ENCODE data around the gene HMG20B.

Gene HMG20B

GRCh38 chr19:3605770-3606169 is 33.0 kb downstream of the HMG20B start:
- in situ Hi-C loops (cut with MboI; ENCODE audit: low sequenced_read_pairs), result no loop called here

DNA sequence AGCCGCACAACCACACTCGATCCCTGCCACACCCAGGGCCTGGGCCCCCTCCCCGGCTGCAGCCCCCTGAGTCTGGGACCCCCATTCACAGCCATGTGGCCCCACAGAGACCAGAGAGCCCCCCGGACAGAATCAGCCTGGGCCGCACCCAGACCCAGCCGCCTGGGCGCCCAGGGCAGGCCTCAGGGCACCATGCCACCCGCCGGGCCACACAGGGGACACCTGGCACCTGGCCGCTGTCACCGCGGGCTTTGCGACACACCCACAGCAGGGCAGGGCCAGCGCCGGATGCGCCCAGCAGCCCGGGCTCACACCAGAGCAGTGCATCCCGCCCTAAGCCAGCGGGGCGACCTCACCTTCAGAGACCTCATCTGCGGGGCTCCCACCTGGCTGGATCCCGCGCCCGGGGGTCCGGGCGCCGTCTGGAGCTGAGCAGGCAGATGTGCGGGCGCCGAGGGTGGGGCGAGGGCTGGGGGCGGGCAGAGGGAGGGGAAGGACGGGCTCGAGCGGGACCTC is 33.5 kb downstream of the HMG20B start:
- in situ Hi-C loops (cut with MboI; ENCODE audit: low sequenced_read_pairs), result no loop called here

- in situ Hi-C loops (cut with MboI; ENCODE audit: low sequenced_read_pairs), result no loop called here
These were observed 34.0 kb downstream of the HMG20B start, which contains the start of gene TBXA2R for GRCh38 chr19:3606690-3607289. Gene TBXA2R, minus strand, starts transcription at chr19:3606875. Its CDS starts 6,241 bp downstream, at chr19:3600634.

GRCh38 chr19:3607303-3608078 is 34.7 kb downstream of the HMG20B start:
- in situ Hi-C loops (cut with MboI; ENCODE audit: low sequenced_read_pairs), result no loop called here

DNA sequence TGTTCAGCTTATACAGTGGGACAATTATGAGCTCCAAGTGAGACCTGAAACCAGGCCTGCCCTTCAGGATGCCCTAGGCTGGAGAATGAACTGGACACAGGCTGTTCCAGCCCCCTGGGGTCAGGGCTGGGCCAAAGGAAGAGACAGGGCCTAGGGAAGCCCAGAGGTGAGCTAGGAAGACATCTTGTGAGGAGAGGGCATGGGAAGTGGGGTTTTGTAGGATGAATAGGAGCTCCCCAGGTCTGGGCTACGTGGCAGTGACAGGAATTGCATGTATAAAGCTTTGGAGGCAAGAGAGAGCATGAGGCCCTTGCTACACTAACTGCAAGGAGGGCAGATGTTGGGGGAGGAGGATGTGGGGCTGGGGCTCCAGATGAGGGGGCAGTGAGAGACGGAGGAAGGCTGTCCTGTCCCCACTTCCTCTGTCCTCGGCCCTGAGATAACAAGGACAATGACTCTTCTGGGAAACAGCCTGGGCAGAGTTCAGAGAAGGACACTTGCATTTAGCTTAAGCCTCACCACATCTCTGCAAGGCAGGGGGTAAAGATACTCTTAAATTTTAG is 35.4 kb downstream of the HMG20B start:
- in situ Hi-C loops (cut with MboI; ENCODE audit: low sequenced_read_pairs), result no loop called here

DNA sequence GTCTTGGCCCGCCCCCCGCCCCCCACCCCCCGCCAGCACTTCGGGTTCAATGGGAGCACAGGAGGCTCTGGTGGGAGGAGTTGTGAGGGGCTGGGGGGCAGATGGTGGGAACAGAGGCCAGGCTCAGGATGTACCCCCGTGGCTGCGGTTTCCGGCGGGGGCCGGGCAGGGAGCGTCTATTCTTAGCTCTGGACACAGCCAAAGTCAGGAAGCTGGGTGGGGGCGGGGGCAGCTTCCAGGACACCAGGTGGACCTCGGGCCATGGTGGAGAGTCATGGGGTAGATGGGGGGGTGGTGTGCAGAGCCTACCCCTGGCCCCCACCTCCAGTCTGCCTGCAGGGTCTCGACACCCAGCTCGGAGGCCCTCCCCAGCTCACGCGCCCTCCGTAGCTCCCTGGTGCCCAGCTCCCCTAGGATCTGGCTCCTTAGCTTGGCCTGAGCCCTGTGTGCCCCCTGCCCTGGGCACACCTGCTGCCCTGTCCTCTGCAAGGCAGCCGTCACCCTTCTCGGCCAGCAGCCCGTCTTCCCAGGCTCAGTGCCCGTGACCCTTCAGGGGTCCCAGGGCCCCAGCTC is 36.1 kb downstream of the HMG20B start:
- in situ Hi-C loops (cut with MboI; ENCODE audit: low sequenced_read_pairs), result no loop called here

DNA sequence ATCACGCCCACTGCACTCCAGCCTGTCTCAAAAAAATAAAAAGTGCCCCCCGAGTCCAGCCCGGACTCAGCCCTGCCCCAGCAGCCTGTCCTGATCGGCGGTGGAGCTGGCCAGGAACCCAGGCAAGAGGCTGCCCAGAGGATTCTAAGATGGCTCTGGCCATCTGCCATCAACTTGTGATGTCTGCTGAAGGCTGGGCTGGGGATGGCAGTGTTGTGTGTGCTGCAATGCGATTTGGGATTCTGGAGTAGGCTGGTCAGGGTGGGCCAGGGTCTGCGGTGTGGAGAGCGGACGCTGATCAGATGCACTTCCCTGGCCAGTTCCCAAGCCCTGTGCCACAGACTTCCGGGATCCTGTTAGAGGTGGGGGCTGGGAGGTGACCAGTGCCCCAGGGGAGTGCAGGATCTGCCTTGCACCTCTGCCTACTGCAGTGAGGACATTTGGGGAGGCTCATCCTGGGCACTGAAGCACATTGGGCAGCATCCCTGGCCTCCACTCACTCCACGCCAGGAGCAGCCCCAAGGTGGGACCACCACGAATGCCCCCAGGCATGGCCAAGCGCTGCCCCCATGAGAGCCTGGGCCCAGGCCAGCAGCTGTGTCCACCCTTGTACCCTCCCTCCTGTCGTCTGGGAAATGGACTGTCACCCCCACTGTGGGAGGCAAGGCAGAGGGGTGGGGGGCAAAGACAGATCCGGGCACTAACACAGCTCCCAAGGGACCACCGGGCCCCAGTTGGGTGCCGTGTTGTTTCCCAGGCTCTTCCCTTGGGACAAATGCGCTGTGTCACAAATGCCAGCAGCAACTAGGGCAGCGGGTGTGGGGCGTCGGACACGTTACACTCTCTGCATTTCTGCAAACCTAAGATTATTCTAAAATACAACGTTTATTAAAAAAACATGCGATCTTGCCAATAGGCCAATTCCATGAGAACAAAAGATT is 37.3 kb downstream of the HMG20B start:
- in situ Hi-C loops (cut with MboI; ENCODE audit: low sequenced_read_pairs), result no loop called here

DNA sequence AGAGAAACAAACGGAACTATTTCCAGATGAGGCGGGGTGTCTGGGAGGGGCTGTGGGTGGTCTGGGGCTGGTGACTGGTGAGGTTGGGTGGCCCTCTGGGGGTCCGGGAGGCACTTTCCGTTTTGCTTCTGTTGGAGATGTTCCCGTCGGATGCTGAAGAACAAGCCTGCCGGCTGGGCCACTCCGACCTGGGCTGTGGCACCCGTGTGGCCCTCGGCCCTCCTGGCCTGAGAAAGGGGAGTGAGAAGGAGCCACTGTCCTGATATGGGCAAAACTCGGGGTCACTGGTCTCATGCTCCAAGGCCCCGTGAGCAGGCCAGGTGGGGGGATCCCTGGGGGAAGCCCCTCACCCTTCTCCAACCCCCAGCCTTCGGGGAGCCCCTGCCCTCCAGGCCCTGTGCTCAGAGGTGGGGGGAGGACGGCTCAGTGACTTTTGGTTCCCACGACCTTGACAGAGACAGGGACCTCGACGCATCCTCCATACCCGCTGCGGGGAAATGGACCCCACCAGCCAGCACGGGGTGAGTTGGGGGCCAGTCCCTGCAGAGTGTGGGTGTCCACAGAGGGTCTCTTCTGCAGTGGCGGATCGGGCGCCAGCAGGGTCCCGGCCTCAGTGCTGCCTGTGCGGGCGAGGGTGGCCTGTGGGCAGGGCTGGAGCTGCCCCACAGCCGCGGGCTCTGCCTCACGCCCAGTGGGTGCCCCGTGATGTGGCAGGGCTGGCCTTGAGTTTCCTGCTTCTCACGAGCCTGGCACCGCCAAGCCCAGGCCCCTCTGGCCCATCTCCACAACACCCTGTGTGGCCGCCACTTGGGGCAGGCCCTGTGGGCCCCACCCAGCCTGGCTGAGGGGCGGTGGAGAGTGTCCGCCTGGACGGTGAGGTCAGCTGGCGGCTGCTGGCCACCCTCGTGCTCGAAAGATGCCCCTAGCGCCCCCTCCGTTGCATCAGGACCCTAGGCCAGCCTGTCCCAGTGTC is 38.3 kb downstream of the HMG20B start:
- in situ Hi-C loops (cut with MboI; ENCODE audit: low sequenced_read_pairs), result no loop called here

GRCh38 chr19:3611841-3612240 is 39.1 kb downstream of the HMG20B start:
- in situ Hi-C loops (cut with MboI; ENCODE audit: low sequenced_read_pairs), result no loop called here

- in situ Hi-C loops (cut with MboI; ENCODE audit: low sequenced_read_pairs), result no loop called here
These were observed 39.6 kb downstream of the HMG20B start for GRCh38 chr19:3612330-3612729.

DNA sequence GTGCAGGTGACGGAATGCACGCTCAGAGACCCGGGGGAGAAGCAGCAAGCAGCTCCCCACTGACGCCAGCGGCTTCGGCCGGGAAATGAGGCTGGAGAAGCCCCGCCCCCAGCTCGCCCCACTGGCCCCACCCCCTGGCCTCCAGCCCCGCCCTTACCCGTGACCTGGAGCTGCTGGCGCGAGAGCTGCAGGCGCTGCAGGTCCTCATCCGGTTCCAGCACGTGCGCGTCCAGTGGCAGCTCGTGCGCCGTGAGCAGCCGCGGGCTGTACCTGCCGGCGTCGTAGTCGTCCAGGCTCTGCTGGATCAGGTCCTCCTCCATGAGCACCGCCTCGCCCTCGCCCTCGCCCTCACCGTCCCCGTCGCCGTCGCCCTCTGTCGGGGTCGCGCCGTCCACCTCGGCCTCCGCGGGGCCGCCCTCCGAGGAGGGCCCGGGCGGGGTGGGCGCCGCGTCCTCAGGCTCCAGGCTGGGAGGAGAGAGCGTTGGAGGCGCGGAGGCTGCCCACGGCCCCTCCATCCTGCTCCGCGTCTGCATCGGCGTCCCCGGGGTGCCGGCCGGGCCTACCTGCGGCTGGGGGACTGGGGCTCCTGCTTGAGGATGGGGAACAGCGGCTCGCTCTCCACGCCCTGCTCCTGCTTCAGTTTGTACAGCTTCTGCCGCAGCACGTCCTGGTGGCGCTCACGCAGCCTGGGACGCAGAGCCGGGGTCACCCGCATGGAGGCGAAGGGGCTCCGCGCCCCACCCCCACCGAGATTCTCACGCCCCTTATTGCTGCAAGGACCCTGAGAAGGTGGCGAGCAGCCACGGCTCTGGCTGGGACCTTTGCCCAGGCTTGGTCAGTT is 40.4 kb downstream of the HMG20B start:
- in situ Hi-C loops (cut with MboI; ENCODE audit: low sequenced_read_pairs), result no loop called here

DNA sequence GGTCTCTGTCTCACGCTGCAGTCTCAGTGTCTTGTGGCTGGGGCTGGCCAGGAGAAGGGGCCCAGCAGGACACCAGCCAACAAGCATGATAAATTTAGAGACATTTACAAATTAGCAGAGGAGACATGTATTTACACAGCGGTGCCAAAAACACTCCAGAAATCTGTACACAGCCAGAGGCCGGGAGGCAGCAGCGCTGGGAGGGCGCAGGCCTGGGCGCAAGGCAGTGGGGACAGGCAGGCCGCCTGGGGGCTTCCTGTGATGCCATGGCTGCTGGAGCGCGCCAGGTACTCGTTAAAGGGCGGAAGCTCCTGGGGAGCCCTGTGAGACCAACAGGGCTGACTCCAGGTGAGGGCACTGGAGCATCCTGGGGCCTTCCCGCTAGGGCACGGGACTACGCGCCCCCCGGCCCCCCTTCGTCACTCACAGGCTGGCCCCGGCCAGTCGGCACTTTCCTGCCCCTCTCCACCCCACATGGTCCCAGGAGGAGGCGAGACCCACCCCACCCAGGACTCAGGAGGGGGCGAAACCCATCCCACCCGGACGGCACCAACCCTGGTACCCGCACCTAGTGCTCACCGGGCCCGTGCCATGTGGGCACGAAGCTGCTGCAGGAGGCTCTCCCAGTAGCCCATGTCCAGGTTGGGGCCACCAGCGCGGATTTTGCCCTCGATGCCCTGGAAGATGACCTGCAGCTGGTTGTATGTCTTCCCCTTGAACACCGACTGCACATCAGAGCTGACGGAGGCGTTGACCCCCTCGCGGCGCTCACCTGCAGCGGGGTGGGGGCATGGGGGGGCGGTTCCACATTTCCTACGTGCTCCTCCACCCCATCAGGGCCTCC is 41.3 kb downstream of the HMG20B start:
- in situ Hi-C loops (cut with MboI; ENCODE audit: low sequenced_read_pairs), result no loop called here

- in situ Hi-C loops (cut with MboI; ENCODE audit: low sequenced_read_pairs), result no loop called here
These were observed 42.2 kb downstream of the HMG20B start for GRCh38 chr19:3614858-3615505.

DNA sequence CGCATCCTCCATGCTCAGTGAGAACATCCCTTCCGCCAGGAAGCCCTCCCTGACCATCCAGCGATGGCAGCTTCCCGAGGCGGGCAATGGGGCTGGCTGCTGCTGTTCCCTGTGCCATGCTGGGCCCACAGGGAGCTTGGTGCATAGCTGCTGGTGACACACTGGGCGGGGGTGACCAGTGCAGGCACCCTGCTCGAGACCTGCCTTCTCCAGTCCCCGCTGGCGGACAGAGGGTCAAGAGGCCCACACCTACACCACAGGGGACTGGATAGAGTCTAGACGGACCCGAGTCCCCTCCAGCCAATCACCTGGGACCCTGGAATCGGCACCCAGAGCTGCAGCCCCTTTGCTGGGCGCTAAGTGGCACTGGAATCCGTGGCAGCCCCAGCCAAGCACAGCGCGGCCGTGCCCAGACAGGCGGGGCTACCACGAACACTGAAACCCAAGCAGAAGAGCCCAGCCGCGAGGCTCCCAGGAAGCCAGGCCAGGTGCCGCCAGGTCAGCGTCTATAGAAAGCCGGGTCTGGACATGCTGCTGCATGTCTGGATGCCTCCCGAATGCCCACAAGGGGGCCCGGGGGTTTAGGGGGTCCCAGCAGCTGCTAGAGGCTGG is 42.9 kb downstream of the HMG20B start:
- in situ Hi-C loops (cut with MboI; ENCODE audit: low sequenced_read_pairs), result no loop called here

DNA sequence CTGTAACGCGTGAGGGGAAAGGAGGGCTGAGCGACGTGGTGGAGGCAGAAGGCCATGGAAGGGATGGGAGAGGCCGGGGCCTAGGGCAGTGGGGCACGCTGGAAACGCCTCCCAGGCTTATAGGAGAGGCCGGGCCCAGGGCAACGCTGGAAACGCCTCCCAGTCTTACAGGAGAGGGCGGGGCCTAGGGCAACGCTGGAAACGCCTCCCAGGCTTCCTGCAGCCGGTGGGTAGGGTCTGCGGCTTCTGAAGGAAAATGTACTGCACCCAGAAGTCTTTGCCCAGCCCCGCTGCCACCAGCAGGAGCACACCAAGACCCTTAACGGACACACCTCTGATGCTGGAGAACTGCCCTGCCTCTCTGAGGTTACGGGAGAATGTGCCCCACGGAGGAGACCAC is 44.7 kb downstream of the HMG20B start:
- in situ Hi-C loops (cut with MboI; ENCODE audit: low sequenced_read_pairs), result no loop called here

- in situ Hi-C loops (cut with MboI; ENCODE audit: low sequenced_read_pairs), result no loop called here
These were observed 45.5 kb downstream of the HMG20B start for GRCh38 chr19:3618144-3618810.

All from HL-60/S4 treated with retinoic acid at 250 ng/mL for 4 days and 3 days (cell line).